ENCODE data around the gene HCFC1. TPM values are rescaled to one million over a fixed set of nuclear protein-coding genes. Genes with fewer than 3 reads are reported as not detected.

HCFC1 gene
- total and polyA plus RNA-seq, 9 of the 15 experiments (the other 6 are each of a cell fraction or from before 2014, with no cell fraction given), result 2.8 to 133 (median 17.1) TPM

DNA sequence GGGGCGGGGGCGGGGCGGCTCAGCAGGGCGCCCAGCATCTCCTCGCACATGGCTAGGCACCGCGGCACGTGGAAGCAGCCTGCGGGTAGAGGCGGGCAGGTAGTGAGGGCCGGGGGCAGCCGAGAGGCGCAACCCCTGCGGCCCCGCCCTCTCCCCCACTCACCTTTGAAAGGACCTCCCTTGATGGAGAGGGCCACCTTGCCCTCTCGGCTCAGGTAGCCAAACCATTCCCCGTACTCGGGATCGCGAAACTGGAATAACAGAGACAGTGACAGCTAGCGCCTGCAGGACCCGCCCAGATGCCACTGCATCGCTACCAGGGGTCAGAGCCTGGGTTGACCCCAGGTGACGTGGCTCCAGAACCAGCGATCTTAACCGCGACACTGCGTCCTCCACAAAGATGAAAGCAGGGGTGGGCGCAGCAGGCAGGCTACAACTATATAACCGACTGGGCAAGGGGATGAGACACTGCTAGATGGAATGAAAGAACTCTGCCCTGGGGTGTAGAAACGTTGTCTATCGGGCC lies 36.2 kb downstream of the HCFC1 start (continued):
- TF ChIP-seq SMARCA4 (IDR thresholded peaks at IDR 0.05), result no peak
- TF ChIP-seq ZNF253 (CRISPR knock-in tag; conservative IDR thresholded peaks at IDR 0.05), result no peak

DNA sequence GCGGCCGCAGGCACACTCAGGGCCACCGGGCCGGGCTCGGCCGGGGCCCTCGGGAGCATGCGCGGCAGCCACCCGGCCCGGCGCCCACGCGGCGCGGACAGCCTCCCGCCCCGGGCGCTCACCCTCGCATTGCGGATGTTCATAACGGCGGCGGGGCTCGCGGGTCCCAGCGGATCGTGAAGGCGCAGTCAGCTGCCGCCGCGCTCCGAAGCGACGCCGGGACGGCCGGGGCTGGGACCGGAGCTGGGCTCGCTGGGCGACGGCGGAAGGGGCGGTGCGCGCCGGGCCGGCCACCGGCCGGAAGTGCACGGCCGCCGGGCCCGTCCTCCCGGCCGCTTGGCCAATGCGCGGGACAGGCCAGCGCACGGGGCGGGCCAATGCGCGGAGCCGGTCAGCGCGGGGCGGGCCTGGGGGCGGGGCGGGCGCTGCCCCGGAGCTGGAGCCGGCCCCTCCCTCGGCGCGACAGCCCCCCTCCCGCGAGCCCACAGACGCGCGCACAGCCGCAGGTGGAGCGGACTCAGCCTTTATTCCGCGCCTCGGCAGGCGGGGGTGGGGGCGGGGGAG lies 36.8 kb downstream of the HCFC1 start, which contains the start of gene NAA10:
Gene NAA10 (minus strand): TSS at position 276 of the 564 bp plus-strand sequence. CDS start 133 bp downstream, at position 143.
- peaks cover 41% of the 10 kb centered on the region; the same call in 2 of the 3 replicates for H3K36me3 ChIP-seq (ENCODE audit: control insufficient read depth, insufficient read depth, low read length)
- H2AFZ ChIP-seq (ENCODE audit: low read depth, low read length), result peak within 1 kb of the TSS; percentile 83
- peak within 1 kb of the TSS; percentile 86 to 99 for H3K9ac ChIP-seq (ENCODE audit: insufficient read depth in 1 of 2, low read depth in 2 of 2, low read length in 2 of 2)
- intact Hi-C loops (cut with micrococcal nuclease) (no loop called here), in situ Hi-C loops (cut with MboI) (no loop called here)
- H3K9me1 ChIP-seq (ENCODE audit: control insufficient read depth, insufficient read depth, low read length), result no peaks in the 10 kb centered on the region
- no peaks in the 10 kb centered on the region for H3K9me3 ChIP-seq (replicated peaks; ENCODE audit: control insufficient read depth, insufficient read depth, low read depth, low read length)
- DNase-seq (ENCODE audit: extremely low read depth in 1 of 4, low spot score in 3 of 4), result peak; percentile 87 to 94 (median 88)
- peak within 1 kb of the TSS; percentile 97 for H3K4me2 ChIP-seq (ENCODE audit: insufficient read depth, low read length)
- peak within 1 kb of the TSS; percentile 71 for H3K27ac ChIP-seq (ENCODE audit: extremely low read depth, low read depth, low read length)
- 0% methylated on average over 10 of the region's 87 CpGs for WGBS (ENCODE audit: insufficient coverage, low coverage, missing lambda C conversion rate)
- POLR2A ChIA-PET, result interaction anchor here (0.6 to 2.0 kb wide), 5 partner anchors 9 to 407 kb away, joined by 3 to 12 read pairs (median 3); partner anchors contain the start of genes IDH3G, RENBP and SSR4
- ATAC-seq, result peak; percentile 98
- H4K20me1 ChIP-seq (replicated peaks; ENCODE audit: control insufficient read depth, insufficient read depth, low read length), result no peaks in the 10 kb centered on the region
- no TSS peak for BruUV-seq (replicated peaks)
- CTCF ChIA-PET (ENCODE audit: low intra/inter-chr PET ratio), result no interaction called here
- FAIRE-seq, result peak; percentile 23
- H3K79me2 ChIP-seq (ENCODE audit: control insufficient read depth, insufficient read depth, low read length), result peaks cover 32% of the 10 kb centered on the region
- H3K4me3 ChIP-seq, result peak within 1 kb of the TSS; percentile 97
- H3K4me1 ChIP-seq (replicated peaks in 1 of 2; ENCODE audit: control insufficient read depth in 2 of 2, insufficient read depth in 2 of 2, low read length in 2 of 2), result peaks cover 12 to 43% of the 10 kb centered on the region in 2 experiments; a peak in 4 of 5 replicates
- H3K27me3 ChIP-seq (ENCODE audit: control insufficient read depth in 2 of 2, insufficient read depth in 2 of 2, low read length in 2 of 2), result no peaks in the 10 kb centered on the region
- TF ChIP-seq POLR2AphosphoS5 (IDR thresholded peaks at IDR 0.05; ENCODE audit: control insufficient read depth, insufficient read depth, low read depth, low read length) (0 out of 2 replicates have a peak, but pooled peaks have one; percentile 29), GABPA (tag; conservative IDR thresholded peaks at IDR 0.05; ENCODE audit: low read depth) (peak; percentile 94), THAP7 (CRISPR knock-in tag; IDR thresholded peaks at IDR 0.05) (peak; percentile 89), SP2 (IDR thresholded peaks at IDR 0.05; ENCODE audit: extremely low read depth, low read depth, low read length, poor library complexity, severe bottlenecking) (peak; percentile 43), NR3C1 (CRISPR knock-in tag; IDR thresholded peaks at IDR 0.05) (no peak), ZNF57 (CRISPR knock-in tag; IDR thresholded peaks at IDR 0.05) (no peak), ZBTB1 (CRISPR knock-in tag; IDR thresholded peaks at IDR 0.05; ENCODE audit: borderline replicate concordance, low read depth) (no peak), RBM25 (IDR thresholded peaks at IDR 0.05; ENCODE audit: low read depth, low read length, severe bottlenecking) (peak; percentile 66), NRF1 (conservative IDR thresholded peaks at IDR 0.05 in 1 of 2, IDR thresholded peaks at IDR 0.05 in 1 of 2) (peak; percentile 89 to 91; a peak in 2 of 4 replicates), MAFK (IDR thresholded peaks at IDR 0.05; ENCODE audit: low read length) (no peak), HCFC1 (IDR thresholded peaks at IDR 0.05; ENCODE audit: low read depth, low read length) (0 out of 2 replicates have a peak, but pooled peaks have one; percentile 40), ZKSCAN1 (IDR thresholded peaks at IDR 0.05; ENCODE audit: low read depth, low read length) (no peak), BHLHE40 (IDR thresholded peaks at IDR 0.05; ENCODE audit: low read length) (no peak), NFYB (IDR thresholded peaks at IDR 0.05; ENCODE audit: extremely low read depth, insufficient read length) (peak; percentile 10), SAP30 (IDR thresholded peaks at IDR 0.05; ENCODE audit: borderline replicate concordance, insufficient read depth, low read depth, low read length, poor library complexity, severe bottlenecking) (peak; percentile 18), STAT5A (IDR thresholded peaks at IDR 0.05; ENCODE audit: borderline replicate concordance, low read length) (no peak)
- TF ChIP-seq, protein P1, sequence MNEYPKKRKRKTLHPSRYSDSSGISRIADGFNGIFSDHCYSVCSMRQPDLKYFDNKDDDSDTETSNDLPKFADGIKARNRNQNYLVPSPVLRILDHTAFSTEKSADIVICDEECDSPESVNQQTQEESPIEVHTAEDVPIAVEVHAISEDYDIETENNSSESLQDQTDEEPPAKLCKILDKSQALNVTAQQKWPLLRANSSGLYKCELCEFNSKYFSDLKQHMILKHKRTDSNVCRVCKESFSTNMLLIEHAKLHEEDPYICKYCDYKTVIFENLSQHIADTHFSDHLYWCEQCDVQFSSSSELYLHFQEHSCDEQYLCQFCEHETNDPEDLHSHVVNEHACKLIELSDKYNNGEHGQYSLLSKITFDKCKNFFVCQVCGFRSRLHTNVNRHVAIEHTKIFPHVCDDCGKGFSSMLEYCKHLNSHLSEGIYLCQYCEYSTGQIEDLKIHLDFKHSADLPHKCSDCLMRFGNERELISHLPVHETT (CRISPR knock-in tag; conservative IDR thresholded peaks at IDR 0.05 in 1 of 2, IDR thresholded peaks at IDR 0.05 in 1 of 2), result peak in 1 of 2 experiments; percentile 90; a peak in 2 of 4 replicates
